Activated naive CD4-positive, alpha-beta T cell treated with anti-CD3 and anti-CD28 coated beads, Interleukin-2, amount 10 ng/mL, durations not matched to agents 7 days and 5 days (primary cell): ENCODE results near the gene CFAP46.

Experiments used
- CTCF ChIA-PET: fragments of 350-600 bp; sonication (Branson Sonifier 250); formaldehyde crosslinking; loops from one replicate; lab custom pipeline; 2021; ENCODE audit warnings: antibody characterized with exemption; lab: Charles Lee
- DNase-seq: peaks from one replicate; pipeline ENCODE4 v3.0.0-alpha.2; 2020
- H3K27ac Mint-ChIP-seq: one replicate; pipeline ENCODE4 v1.8.0; 2021; ENCODE audit warnings: mild to moderate bottlenecking, moderate library complexity, mixed read lengths
- H3K27me3 Mint-ChIP-seq: one replicate; pipeline ENCODE4 v1.8.0; 2021; ENCODE audit warnings: mild to moderate bottlenecking, mixed read lengths
- H3K36me3 Mint-ChIP-seq: one replicate; pipeline ENCODE4 v1.8.0; 2021; ENCODE audit warnings: mixed read lengths
- H3K4me1 Mint-ChIP-seq: one replicate; pipeline ENCODE4 v1.8.0; 2021; ENCODE audit warnings: mixed read lengths
- H3K4me3 Mint-ChIP-seq: one replicate; pipeline ENCODE4 v1.8.0; 2021; ENCODE audit warnings: mild to moderate bottlenecking, moderate library complexity, mixed read lengths
- H3K9me3 Mint-ChIP-seq: one replicate; pipeline ENCODE4 v1.8.0; 2021; ENCODE audit warnings: mixed read lengths

CFAP46 gene

DNA sequence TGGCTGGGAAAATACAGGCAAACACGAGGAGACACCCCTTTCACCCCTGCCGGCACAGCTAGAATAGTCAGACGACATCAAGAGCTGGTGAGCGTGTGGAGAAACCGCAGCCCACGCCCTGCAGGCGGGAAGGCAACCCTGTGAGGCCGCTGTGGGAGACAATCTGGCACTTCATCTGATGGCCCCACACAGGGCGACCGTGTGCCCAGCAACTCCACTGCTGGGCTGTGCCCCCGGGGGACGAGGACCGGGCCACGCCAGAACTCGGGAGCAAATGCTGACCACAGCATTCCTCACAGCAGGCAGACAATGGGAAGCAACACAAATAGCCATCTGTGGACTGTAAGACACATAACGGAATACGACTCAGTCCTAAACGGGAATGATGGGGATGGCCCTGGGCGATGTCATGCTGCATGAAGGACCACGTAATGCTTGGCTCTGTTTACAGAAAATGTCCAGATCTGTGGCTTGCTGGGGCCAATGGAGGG lies 58.9 kb downstream of the CFAP46 start:
- Mint-ChIP-seq H3K4me1 (no peaks in the 10 kb centered on the region), H3K36me3 (no peaks in the 10 kb centered on the region), H3K27ac (no peak overlapping the region), H3K27me3 (peaks cover 8% of the 10 kb centered on the region), H3K4me3 (no peak overlapping the region), H3K9me3 (no peaks in the 10 kb centered on the region)
- DNase-seq = peak; percentile 5
- CTCF ChIA-PET = no interaction called here

DNA sequence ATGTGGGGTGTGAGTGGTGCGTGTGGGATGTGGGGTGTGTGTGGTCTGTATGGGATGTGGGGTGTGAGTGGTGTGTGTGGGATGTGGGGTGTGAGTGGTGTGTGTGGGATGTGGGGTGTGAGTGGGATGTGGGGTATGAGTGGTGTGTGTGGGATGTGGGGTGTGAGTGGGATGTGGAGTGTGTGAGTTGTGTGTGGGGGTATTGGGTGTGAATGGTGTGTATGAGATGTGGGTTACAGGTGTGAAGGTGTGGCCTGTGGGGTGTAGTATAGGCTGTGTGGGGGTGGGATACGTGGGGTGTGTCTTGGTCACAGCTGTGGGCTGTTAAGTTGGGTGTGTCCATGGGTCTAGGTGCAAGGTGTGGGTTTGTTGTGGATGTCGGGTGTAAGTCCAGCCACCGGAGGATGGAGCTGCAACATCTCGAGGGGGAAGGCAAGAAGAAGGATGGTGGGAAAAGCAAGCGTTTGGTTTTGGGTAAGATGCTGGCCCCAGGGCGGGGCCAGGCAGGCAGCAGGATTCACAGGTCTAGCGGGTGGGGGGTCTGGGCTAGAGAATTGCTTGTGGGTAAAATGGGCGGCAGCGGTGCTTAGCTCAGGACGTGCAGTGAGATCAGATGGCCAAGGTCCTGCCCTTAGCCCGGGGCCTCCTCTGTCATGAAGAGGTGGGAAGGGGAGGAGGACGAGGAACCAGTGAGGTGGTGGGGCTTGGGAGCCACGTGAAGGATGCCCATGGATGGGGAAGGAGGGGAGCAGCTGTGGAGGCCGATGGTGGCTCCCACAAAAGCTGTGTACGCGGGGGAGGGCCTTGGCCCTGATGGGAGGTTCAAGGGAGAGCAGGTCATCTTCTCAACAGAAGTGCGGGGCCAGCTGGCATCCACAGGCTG lies 60.1 kb downstream of the CFAP46 start:
- Mint-ChIP-seq H3K9me3 (no peaks in the 10 kb centered on the region), H3K4me1 (no peaks in the 10 kb centered on the region), H3K36me3 (no peaks in the 10 kb centered on the region), H3K27me3 (peaks cover 8% of the 10 kb centered on the region), H3K27ac (no peak overlapping the region), H3K4me3 (no peak overlapping the region)
- CTCF ChIA-PET = no interaction called here
- DNase-seq = peak; percentile 10

DNA sequence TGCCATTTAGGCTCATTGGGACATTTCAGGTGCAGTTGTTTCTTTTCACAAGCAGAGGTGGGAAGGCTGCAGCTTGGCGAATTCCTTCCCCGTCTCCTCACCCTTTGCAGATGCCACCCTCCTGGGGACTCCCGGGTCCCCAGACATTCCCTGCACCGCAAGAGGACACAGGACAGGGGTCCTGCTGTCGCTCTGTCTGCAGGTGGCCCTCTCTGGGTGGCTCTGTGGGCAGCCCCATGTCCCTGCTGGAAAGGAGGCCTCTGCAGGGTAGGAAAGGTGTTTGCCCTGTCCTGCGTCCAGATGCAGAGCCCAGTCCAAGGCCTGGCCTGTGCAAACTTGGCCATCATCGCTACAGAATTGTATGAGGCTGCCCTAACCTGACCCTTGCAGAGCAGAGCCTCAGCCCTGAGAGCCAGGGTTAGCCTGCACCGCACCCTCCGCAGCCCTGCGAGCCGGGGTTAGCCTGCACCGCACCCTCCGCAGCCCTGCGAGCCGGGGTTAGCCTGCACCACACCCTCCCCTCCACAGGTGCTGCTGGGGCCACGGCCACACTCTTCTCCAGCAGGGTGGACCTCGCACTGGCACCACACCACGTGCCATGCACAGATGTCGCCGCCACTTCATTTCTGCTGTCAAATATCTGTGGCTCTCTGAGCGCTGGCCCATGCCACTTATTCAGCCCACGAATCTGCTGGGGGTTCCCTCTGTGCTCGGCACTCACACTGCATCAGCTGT lies 61.0 kb downstream of the CFAP46 start:
- Mint-ChIP-seq H3K4me1 (no peaks in the 10 kb centered on the region), H3K27me3 (peaks cover 8% of the 10 kb centered on the region), H3K4me3 (no peak overlapping the region), H3K36me3 (no peaks in the 10 kb centered on the region), H3K9me3 (no peaks in the 10 kb centered on the region), H3K27ac (no peak overlapping the region)
- CTCF ChIA-PET = no interaction called here
- DNase-seq = peak; percentile 5

DNA sequence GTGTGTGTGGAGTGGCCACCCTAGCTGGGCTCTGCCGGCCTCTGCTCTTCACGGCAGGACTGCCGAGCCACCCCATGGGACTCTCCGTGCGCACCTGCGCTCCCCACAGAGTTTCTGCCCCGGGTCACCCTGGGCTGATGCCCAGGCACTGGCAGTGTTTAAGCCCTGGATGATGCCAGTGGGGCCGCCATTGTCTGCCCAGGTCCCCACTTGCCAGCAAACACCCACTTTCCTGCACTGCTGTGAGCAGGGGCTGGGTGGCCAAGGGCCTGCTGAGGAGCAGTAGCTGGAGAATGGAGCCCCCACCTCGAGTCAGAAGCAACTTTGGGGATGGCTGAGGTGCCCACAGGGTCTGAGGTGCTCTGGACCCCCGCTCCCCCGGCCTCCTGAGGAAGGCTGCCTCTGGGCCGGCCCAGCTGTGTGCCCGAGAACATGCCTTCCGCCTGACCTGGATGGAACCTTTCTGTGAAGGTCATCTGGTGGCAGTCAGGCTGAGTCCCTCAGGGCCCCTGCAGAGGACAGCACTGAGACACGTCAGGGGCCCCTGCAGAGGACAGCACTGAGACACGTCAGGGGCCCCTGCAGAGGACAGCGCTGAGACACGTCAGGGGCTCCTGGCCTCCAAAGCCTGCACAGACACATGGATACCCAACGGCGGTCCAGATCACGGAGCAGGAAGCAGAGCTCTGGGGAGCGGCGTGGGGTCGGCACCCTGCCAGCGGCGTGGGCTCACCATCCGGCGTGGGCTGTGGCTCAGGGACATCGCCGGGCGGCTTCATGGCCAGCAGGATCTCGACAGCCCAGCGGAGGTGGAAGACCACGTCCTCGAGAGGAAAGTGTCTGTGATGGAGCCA lies 62.0 kb downstream of the CFAP46 start:
- DNase-seq = peak; percentile 18
- H3K36me3 Mint-ChIP-seq = no peaks in the 10 kb centered on the region
- H3K4me3 Mint-ChIP-seq = no peak overlapping the region
- no peaks in the 10 kb centered on the region for H3K4me1 Mint-ChIP-seq
- CTCF ChIA-PET = no interaction called here
- no peaks in the 10 kb centered on the region for H3K9me3 Mint-ChIP-seq
- no peak overlapping the region for H3K27ac Mint-ChIP-seq
- peaks cover 8% of the 10 kb centered on the region for H3K27me3 Mint-ChIP-seq

DNA sequence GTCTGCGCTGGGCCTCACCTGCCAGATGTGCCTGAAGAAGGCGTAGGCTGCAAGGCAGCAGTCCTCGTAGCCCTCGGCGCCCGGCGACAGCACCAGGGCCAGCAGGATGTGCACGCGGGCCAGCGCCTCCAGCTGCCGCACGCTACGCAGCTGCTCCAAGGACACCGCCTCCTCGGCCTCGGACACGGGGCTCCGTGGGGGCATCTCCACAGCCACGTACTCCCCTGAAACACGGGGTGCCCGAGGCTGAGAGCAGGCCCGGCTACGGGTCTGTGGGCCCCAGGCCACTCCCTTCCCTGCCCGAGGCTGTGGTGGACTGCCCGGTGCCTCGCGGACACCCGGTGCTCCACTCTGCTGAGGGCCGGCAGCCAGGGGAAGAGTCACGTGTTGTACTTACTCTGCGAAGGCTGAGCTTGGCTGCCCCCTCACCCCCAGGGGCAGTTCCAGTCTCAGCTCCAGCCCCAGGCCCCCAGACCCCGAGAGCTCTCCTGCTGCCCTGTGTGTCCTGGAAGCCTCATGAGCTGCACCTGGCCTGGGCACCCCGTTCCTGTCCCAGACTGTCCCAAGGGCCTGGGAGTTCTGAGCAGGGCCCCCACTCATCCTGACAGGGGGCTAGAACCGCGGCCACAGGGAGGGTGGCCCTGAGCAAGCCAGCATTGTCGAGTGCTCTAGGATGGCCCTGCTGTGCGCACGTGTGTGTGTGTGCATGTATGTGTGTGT lies 62.8 kb downstream of the CFAP46 start:
- CTCF ChIA-PET = no interaction called here
- H3K36me3 Mint-ChIP-seq = no peaks in the 10 kb centered on the region
- no peak overlapping the region for H3K4me3 Mint-ChIP-seq
- no peaks in the 10 kb centered on the region for H3K4me1 Mint-ChIP-seq
- H3K9me3 Mint-ChIP-seq = no peaks in the 10 kb centered on the region
- peaks cover 8% of the 10 kb centered on the region for H3K27me3 Mint-ChIP-seq
- no peak overlapping the region for H3K27ac Mint-ChIP-seq
- peak; percentile 18 for DNase-seq

DNA sequence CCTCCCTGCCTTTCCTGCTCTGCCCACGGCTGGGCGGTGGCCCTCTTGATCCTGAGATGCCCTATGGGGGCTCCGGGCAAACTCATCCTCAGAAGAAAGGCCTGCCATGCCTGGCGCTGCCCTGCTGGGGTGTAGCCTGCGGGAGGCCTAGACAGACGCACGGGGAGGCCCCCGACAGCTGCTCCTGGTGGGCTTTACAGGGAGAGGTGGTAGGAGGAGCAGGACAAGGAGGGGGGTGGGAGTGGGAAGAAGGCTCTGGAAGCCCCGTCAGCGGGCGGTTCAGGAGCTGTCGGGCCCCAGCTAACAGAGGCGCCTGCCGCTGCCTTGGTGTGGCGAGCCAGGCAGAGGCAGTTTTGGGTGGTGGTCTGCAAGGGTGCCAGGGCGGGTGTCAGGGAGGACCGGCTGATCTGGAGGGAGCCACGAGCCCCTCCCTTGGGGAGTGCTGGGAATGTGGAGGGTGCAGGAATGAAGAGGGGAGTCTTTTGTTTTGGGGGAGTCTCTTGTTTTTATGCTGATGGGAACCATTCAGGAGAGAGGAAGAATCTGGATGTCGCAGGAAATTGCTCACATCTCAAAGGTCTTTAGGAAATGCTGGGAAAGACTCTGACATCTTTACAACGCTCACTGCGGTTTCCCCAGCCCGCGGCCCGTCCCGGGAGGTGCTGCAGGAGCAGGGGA lies 63.5 kb downstream of the CFAP46 start:
- Mint-ChIP-seq H3K9me3 (no peaks in the 10 kb centered on the region), H3K27me3 (peaks cover 8% of the 10 kb centered on the region), H3K27ac (no peak overlapping the region), H3K36me3 (no peaks in the 10 kb centered on the region), H3K4me1 (peaks cover 3% of the 10 kb centered on the region), H3K4me3 (no peak overlapping the region)
- CTCF ChIA-PET = no interaction called here
- DNase-seq = peak; percentile 10

DNA sequence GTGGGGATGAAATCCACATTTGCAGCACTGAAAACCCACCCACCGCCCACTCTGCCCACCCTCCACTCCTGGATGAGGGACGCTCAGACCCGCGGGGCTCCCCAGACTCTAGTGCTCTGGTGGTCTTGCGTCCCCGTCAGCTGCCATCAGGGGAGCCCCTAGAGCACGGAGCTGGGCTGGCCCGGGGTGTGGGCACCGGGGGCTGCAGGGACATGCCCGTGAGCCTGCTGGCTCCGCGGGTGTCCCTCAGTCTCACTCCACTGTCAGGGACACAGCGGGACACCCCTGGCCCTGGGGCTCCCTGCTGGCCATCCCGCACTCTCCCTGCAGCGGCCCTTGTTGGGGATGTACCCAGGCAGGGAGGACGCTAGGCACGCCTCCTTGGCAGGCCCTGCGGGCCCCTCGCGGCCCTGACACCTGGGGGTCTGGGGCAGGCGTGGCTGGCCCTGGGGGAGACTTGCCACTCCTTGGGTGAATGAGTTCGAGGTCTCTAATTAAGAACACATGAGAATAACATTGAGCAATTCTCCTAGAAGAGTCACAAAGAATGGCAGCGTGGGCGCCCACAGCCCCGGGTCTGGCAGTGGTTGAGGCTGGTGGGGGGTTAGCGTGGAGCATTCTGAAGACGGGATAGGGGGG lies 64.2 kb downstream of the CFAP46 start:
- Mint-ChIP-seq H3K9me3 (no peaks in the 10 kb centered on the region), H3K36me3 (no peaks in the 10 kb centered on the region), H3K4me3 (no peak overlapping the region), H3K4me1 (peaks cover 3% of the 10 kb centered on the region), H3K27me3 (peaks cover 13% of the 10 kb centered on the region), H3K27ac (no peak overlapping the region)
- peak; percentile 8 for DNase-seq
- CTCF ChIA-PET = no interaction called here

DNA sequence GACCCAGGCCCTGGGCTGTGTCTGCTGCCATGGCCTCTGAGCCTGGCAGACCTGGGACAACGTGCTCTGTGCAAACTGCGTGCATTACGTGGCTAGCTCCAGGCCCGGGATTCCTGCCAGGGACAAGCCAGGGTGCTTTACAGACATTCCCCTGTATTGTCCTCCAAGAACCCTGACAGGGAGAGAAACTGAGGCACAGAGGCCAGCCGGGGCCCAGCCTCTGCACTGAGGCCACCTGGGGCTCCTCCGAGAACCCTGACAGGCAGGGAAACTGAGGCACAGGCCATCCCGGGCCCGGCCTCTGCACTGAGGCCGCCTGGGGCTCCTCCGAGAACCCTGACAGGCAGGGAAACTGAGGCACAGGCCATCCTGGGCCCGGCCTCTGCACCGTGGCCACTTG lies 64.9 kb downstream of the CFAP46 start:
- CTCF ChIA-PET = no interaction called here
- DNase-seq = peak; percentile 8
- H3K27ac Mint-ChIP-seq = no peak overlapping the region
- peaks cover 4% of the 10 kb centered on the region for H3K4me1 Mint-ChIP-seq
- H3K36me3 Mint-ChIP-seq = no peaks in the 10 kb centered on the region
- H3K4me3 Mint-ChIP-seq = no peak overlapping the region
- H3K9me3 Mint-ChIP-seq = no peaks in the 10 kb centered on the region
- peaks cover 14% of the 10 kb centered on the region for H3K27me3 Mint-ChIP-seq

DNA sequence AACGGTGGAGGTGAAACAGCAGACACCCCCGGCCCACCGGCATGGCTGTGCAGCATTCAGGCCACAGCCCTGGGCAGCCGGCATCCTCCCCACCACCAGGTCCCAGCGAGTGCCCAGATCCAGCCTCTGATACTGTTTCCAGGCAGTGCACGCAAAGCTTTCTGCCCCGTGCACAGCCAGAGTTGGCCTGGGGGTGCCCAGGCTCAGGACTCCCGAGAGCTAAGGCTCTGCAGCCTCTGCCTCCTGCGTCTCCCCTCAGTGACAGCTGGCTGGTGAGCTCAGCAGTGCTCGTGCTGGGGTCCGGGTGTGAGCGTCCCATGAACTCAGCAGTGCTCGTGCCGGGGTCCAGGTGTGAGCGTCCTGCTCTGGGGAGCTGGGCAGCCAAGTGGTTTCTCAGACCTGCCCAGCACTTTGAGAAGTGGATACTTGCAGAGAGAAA lies 65.4 kb downstream of the CFAP46 start:
- H3K36me3 Mint-ChIP-seq = no peaks in the 10 kb centered on the region
- no peak overlapping the region for H3K4me3 Mint-ChIP-seq
- CTCF ChIA-PET = no interaction called here
- H3K4me1 Mint-ChIP-seq = peaks cover 4% of the 10 kb centered on the region
- peaks cover 14% of the 10 kb centered on the region for H3K27me3 Mint-ChIP-seq
- H3K27ac Mint-ChIP-seq = no peak overlapping the region
- no peaks in the 10 kb centered on the region for H3K9me3 Mint-ChIP-seq
- DNase-seq = peak; percentile 17

DNA sequence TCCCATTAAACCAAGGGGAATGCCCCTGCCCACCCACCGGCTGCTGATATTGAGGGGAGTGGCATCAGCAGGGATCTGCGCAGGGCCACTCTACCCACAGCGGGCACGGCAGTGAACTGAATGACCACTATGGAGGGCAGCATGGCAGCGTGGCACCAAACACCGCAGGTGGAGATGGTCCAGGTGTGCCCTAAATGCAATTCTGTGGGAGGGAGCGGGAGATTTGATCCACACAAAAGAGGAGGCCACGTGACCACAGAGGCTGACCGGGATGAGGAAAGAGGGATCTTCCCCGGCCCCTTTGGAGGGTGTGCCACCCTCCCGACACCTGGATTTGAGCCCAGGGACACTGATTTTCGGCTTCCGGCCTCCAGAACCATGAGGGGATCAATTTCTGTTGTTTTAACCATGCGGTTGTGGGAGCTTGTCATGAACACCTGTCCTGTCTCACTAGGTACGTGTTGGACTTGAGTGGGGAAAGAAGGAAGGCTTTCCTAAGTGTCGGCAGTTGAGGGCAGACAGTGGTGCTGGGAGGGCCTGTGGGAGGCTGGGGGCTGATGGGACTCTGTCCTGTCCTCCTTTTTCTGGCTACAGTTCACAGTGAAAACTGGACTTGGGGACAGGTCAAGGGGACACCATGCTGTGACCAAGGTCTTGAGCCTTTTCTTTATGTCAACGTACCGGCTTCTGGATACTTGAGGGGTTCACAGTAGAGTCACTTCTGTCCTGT lies 66.1 kb downstream of the CFAP46 start:
- peaks cover 17% of the 10 kb centered on the region for H3K27me3 Mint-ChIP-seq

DNA sequence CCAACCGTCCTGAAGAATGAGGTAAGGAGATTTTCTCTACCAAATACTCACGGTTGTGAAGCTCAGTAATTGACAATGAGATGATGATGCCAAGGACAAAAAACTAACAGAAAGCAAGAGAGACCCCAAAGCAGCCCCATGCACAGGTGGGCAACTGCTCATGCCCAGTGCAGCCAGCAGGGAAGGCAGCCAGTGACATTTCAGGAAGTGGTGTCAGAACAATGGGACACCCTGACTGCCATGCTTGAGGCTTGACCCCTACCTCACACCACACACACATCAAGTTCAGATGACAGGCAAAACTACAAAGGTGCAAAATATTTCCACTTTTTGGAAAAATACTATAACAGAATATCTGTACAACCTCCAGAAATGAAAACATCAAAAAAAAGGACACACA lies 66.9 kb downstream of the CFAP46 start:
- peaks cover 23% of the 10 kb centered on the region for H3K27me3 Mint-ChIP-seq

More for the DNA sequence above, 66.1 kb downstream of the CFAP46 start:
- peak; percentile 15 for DNase-seq
- H3K9me3 Mint-ChIP-seq = no peaks in the 10 kb centered on the region
- no peak overlapping the region for H3K4me3 Mint-ChIP-seq
- no peak overlapping the region for H3K27ac Mint-ChIP-seq
- peaks cover 4% of the 10 kb centered on the region for H3K4me1 Mint-ChIP-seq
- CTCF ChIA-PET = no interaction called here
- H3K36me3 Mint-ChIP-seq = no peaks in the 10 kb centered on the region

DNA sequence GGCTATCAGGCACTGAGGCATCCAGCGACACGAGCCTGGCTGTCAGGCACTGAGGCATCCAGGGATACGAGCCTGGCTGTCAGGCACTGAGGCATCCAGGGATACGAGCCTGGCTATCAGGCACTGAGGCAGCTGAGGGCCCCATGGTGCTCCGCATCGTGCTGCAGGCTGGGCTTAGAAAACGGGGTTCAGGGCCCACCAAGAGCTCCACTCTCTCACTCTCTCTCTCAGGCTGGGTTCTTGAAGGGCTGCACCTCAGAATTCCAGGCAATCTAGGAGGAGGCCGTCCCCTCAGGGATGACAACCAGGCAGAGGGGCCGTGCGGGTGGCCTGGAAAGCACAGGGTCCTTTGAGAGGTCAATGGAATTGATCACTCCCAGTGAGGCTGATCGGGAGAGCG lies 69.0 kb downstream of the CFAP46 start:
- no peak overlapping the region for H3K27ac Mint-ChIP-seq

More for the DNA sequence above, 66.9 kb downstream of the CFAP46 start:
- CTCF ChIA-PET = no interaction called here
- H3K27ac Mint-ChIP-seq = peak overlapping the region; percentile 30
- H3K9me3 Mint-ChIP-seq = no peaks in the 10 kb centered on the region
- no peaks in the 10 kb centered on the region for H3K36me3 Mint-ChIP-seq
- peak; percentile 11 for DNase-seq
- H3K4me1 Mint-ChIP-seq = peaks cover 4% of the 10 kb centered on the region
- H3K4me3 Mint-ChIP-seq = no peak overlapping the region

More for the DNA sequence above, 69.0 kb downstream of the CFAP46 start:
- H3K4me3 Mint-ChIP-seq = no peak overlapping the region
- no peaks in the 10 kb centered on the region for H3K9me3 Mint-ChIP-seq
- H3K4me1 Mint-ChIP-seq = peaks cover 4% of the 10 kb centered on the region
- CTCF ChIA-PET = no interaction called here
- peaks cover 15% of the 10 kb centered on the region for H3K27me3 Mint-ChIP-seq
- no peaks in the 10 kb centered on the region for H3K36me3 Mint-ChIP-seq
- DNase-seq = peak; percentile 17
